HEK293 (cell line): ENCODE results near the gene ATP6V0A4.

Experiments
- CTCF ChIA-PET: fragments of 350-600 bp; formaldehyde crosslinking; extraction: SDS; loops from one replicate; lab custom pipeline; 2021; ENCODE audit warnings: antibody characterized with exemption; lab: Yijun Ruan, JAX
- POLR2A ChIA-PET: fragments of 300-600 bp; formaldehyde crosslinking; extraction: SDS; loops from one replicate; lab custom pipeline; 2020; ENCODE audit warnings: antibody characterized with exemption, inconsistent platforms; lab: Yijun Ruan, JAX
- H3K27ac ChIP-seq: fragments of 200-500 bp; sonication (Bioruptor generic); 2 replicates; pipeline ENCODE4 v1.5.1; 2014; ENCODE audit warnings: low read depth, low read length, control low read depth, inconsistent platforms; ENCODE audit errors: extremely low read depth
- H3K36me3 ChIP-seq, 2 experiments: fragments of 200-500 bp in 1 of 2; sonication (Bioruptor generic) in 1 of 2; 1 replicate in 1 of 2; 2 replicates in 1 of 2; pipeline ENCODE4 v1.5.1; 2014 to 2017; ENCODE audit warnings: inconsistent platforms in 2 of 2, low read length in 2 of 2; ENCODE audit not compliant: control insufficient read depth in 2 of 2, insufficient read depth in 1 of 2
- H3K4me1 ChIP-seq: fragments of 200-500 bp; sonication (Bioruptor generic); 2 replicates; pipeline ENCODE4 v1.5.1; 2014; ENCODE audit warnings: mild to moderate bottlenecking, low read length, inconsistent platforms; ENCODE audit not compliant: control insufficient read depth, insufficient read depth
- H3K4me3 ChIP-seq: 2 replicates; pipeline ENCODE4 v1.5.1; 2011; ENCODE audit warnings: low read depth, mild to moderate bottlenecking, control low read depth, low read length, moderate library complexity
- H3K9me3 ChIP-seq: fragments of 200-500 bp; sonication (Bioruptor generic); 2 replicates; pipeline ENCODE4 v1.5.1; 2014; ENCODE audit warnings: low read depth, low read length, inconsistent platforms; ENCODE audit not compliant: control insufficient read depth, insufficient read depth
- BCL11A ChIP-seq: fragments of 450-650 bp; formaldehyde crosslinking; IDR thresholded peaks from 2 replicates; pipeline ENCODE4 v1.5.1; 2016; ENCODE audit warnings: low read depth, missing biosample characterization, missing genetic modification characterization
- EGR2 ChIP-seq: fragments of 450-650 bp; formaldehyde crosslinking; IDR thresholded peaks from 2 replicates; pipeline ENCODE4 v1.5.1; 2016; ENCODE audit warnings: low read depth, missing biosample characterization, missing genetic modification characterization
- MEIS1 ChIP-seq: sonication (generic); formaldehyde crosslinking; IDR thresholded peaks from 2 replicates; pipeline ENCODE4 v1.8.1; 2022; ENCODE audit warnings: missing genetic modification reagents, mild to moderate bottlenecking, borderline replicate concordance
- OVOL3 ChIP-seq: fragments of 450-650 bp; formaldehyde crosslinking; IDR thresholded peaks from 2 replicates; pipeline ENCODE4 v1.5.1; 2016; ENCODE audit warnings: missing biosample characterization, missing genetic modification characterization
- PRDM10 ChIP-seq: fragments of 450-650 bp; formaldehyde crosslinking; IDR thresholded peaks from 2 replicates; pipeline ENCODE4 v1.5.1; 2016; ENCODE audit warnings: missing biosample characterization, missing genetic modification characterization
- ZBTB10 ChIP-seq: fragments of 450-650 bp; formaldehyde crosslinking; IDR thresholded peaks from 2 replicates; pipeline ENCODE4 v1.5.1; 2016; ENCODE audit warnings: missing biosample characterization, missing genetic modification characterization
- ZFHX2 ChIP-seq: fragments of 450-650 bp; formaldehyde crosslinking; conservative IDR thresholded peaks from 2 replicates; pipeline ENCODE4 v1.5.1; 2016; ENCODE audit warnings: missing biosample characterization, missing genetic modification characterization
- ZNF132 ChIP-seq: fragments of 450-650 bp; formaldehyde crosslinking; IDR thresholded peaks from 2 replicates; pipeline ENCODE4 v1.5.1; 2017; ENCODE audit warnings: missing biosample characterization, missing genetic modification characterization, borderline replicate concordance
- ZNF148 ChIP-seq: fragments of 450-650 bp; formaldehyde crosslinking; IDR thresholded peaks from 2 replicates; pipeline ENCODE4 v1.5.0; 2017; ENCODE audit warnings: missing biosample characterization, missing genetic modification characterization, borderline replicate concordance
- ZNF169 ChIP-seq: fragments of 450-650 bp; formaldehyde crosslinking; IDR thresholded peaks from 2 replicates; pipeline ENCODE4 v1.5.1; 2016; ENCODE audit warnings: missing biosample characterization, missing genetic modification characterization
- ZNF24 ChIP-seq: fragments of 450-650 bp; formaldehyde crosslinking; IDR thresholded peaks from 2 replicates; pipeline ENCODE4 v1.5.1; 2016; ENCODE audit warnings: missing biosample characterization, missing genetic modification characterization
- ZNF292 ChIP-seq: fragments of 450-650 bp; formaldehyde crosslinking; IDR thresholded peaks from 2 replicates; pipeline ENCODE4 v1.5.1; 2016; ENCODE audit warnings: low read depth, missing biosample characterization, missing genetic modification characterization, borderline replicate concordance
- ZNF514 ChIP-seq: fragments of 450-650 bp; formaldehyde crosslinking; IDR thresholded peaks from 2 replicates; pipeline ENCODE4 v1.5.1; 2016; ENCODE audit warnings: missing biosample characterization, missing genetic modification characterization
- ZNF521 ChIP-seq: fragments of 450-650 bp; formaldehyde crosslinking; IDR thresholded peaks from 2 replicates; pipeline ENCODE4 v1.5.1; 2017; ENCODE audit warnings: missing biosample characterization, mild to moderate bottlenecking, missing genetic modification characterization
- ZNF549 ChIP-seq: fragments of 450-650 bp; IDR thresholded peaks from 2 replicates; pipeline ENCODE4 v1.5.1; 2018; ENCODE audit warnings: missing biosample characterization, missing genetic modification characterization, mild to moderate bottlenecking, inconsistent platforms, moderate library complexity
- ZNF571 ChIP-seq: fragments of 450-650 bp; formaldehyde crosslinking; IDR thresholded peaks from 2 replicates; pipeline ENCODE4 v1.5.0; 2017; ENCODE audit warnings: missing biosample characterization, missing genetic modification characterization
- ZNF600 ChIP-seq: fragments of 450-650 bp; formaldehyde crosslinking; IDR thresholded peaks from 2 replicates; pipeline ENCODE4 v1.5.1; 2016; ENCODE audit warnings: missing biosample characterization, missing genetic modification characterization
- ZNF626 ChIP-seq: fragments of 450-650 bp; sonication (Bioruptor Pico); formaldehyde crosslinking; IDR thresholded peaks from 2 replicates; pipeline ENCODE4 v1.5.1; 2018; ENCODE audit warnings: missing biosample characterization, missing genetic modification characterization, inconsistent platforms
- ZNF792 ChIP-seq: fragments of 450-650 bp; formaldehyde crosslinking; IDR thresholded peaks from 2 replicates; pipeline ENCODE4 v1.5.1; 2016; ENCODE audit warnings: missing biosample characterization, missing genetic modification characterization

The ATP6V0A4 gene

GRCh38 chr7:138768241-138768640 lies 29.8 kb downstream of the ATP6V0A4 start:
- Histone ChIP-seq H3K4me3 (no peak overlapping the region), H3K9me3 (no peaks in the 10 kb centered on the region), H3K27ac (no peak overlapping the region), H3K4me1 (no peaks in the 10 kb centered on the region)
- peak; percentile 97 for TF ChIP-seq EGR2 (tag by site-specific recombination)
- TF ChIP-seq ZNF600 (tag by site-specific recombination) = no peak
- TF ChIP-seq ZFHX2 (tag by site-specific recombination) = peak; percentile 89
- TF ChIP-seq, all 188 proteins: peak for 2
- POLR2A ChIA-PET = no interaction called here
- CTCF ChIA-PET = interaction anchor here (1.2 kb wide), 1 partner anchor 307 kb away, joined by 3 read pairs; no protein-coding TSS in a partner anchor
- no peaks in the 10 kb centered on the region for H3K36me3 ChIP-seq

- no peak overlapping the region for H3K27ac ChIP-seq
- TF ChIP-seq ZNF792 = no peak
- no peak for TF ChIP-seq ZNF549 (tag by site-specific recombination)
- no peak for TF ChIP-seq ZNF514 (tag by site-specific recombination)
- no peak for TF ChIP-seq BCL11A (tag by site-specific recombination)
- TF ChIP-seq ZNF169 (tag by site-specific recombination) = no peak
- no peak for TF ChIP-seq ZNF292
- no peak for TF ChIP-seq ZNF148 (tag by site-specific recombination)
- no peak for TF ChIP-seq ZNF24 (tag by site-specific recombination)
- no peak for TF ChIP-seq OVOL3 (tag by site-specific recombination)
- TF ChIP-seq, all 188 proteins: peak for 0
- Histone ChIP-seq H3K36me3 (no peaks in the 10 kb centered on the region), H3K4me1 (no peaks in the 10 kb centered on the region), H3K4me3 (no peak overlapping the region), H3K9me3 (no peaks in the 10 kb centered on the region)
- ChIA-PET POLR2A (no interaction called here), CTCF (interaction anchor here (0.7 to 2.2 kb wide), 2 partner anchors 18 to 357 kb away, joined by 3 to 6 read pairs; no protein-coding TSS in a partner anchor)
Observed at GRCh38 chr7:138756591-138757242, 41.3 kb downstream of the ATP6V0A4 start.

DNA sequence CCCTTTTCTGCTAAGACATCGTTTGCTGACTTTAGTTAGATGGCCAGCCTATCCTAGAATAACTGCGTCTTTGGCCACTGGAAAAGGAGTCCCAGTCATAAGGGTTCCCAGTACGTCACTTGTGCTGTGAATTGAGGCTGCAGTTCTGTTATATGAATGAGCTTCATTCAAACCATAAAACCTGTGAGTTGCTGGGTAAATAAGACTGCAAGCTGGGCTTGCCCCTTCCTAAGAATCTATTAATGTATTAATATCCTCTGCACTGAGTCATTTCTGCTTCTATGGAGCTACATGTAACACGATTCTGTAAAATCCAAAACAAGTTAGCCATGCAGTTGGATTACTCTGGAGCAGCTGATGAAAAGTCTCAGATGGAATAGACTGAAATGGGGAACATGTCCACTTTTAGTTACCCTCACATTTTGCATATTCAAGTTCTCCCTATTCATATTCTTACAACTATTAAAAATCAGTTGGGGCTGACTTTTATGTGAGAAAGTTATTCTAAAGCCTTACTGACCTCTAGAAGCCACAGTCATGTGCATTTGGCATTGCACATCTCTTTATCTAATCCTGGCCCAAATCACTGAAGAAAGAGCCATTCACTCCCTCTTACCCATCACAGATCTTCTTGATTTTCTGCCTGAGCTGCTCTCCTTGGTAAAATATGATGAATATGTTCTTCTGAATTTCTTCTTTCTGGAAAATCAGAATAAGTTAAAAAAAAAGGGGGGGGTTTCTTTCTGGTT lies 42.0 kb downstream of the ATP6V0A4 start:
- no peaks in the 10 kb centered on the region for H3K36me3 ChIP-seq
- CTCF ChIA-PET = interaction anchor here (0.7 to 2.2 kb wide), 2 partner anchors 17 to 356 kb away, joined by 3 to 6 read pairs; no protein-coding TSS in a partner anchor
- POLR2A ChIA-PET = interaction anchor here (0.6 kb wide), 1 partner anchor 1113 kb away, joined by 11 read pairs; no protein-coding TSS in a partner anchor
- no peak overlapping the region for H3K4me3 ChIP-seq
- no peaks in the 10 kb centered on the region for H3K4me1 ChIP-seq
- no peaks in the 10 kb centered on the region for H3K9me3 ChIP-seq
- H3K27ac ChIP-seq = no peak overlapping the region
- TF ChIP-seq ZNF132 (tag by site-specific recombination) = no peak
- no peak for TF ChIP-seq ZNF571
- no peak for TF ChIP-seq ZNF292
- no peak for TF ChIP-seq ZNF626 (tag by site-specific recombination)
- TF ChIP-seq ZNF521 (tag by site-specific recombination) = no peak
- no peak for TF ChIP-seq ZBTB10
- TF ChIP-seq PRDM10 (tag by site-specific recombination) = no peak
- no peak for TF ChIP-seq OVOL3 (tag by site-specific recombination)
- no peak for TF ChIP-seq MEIS1 (CRISPR knock-in tag)
